IgD-negative memory B cell (primary cell): ENCODE results near the gene MAGI2. TPM values are rescaled to one million over a fixed set of nuclear protein-coding genes. Genes with fewer than 3 reads are reported as not detected.

Source experiments
- H3K27ac Mint-ChIP-seq, 3 donors: one replicate each; pipeline ENCODE4 v1.8.0; 2020 to 2022; ENCODE audit warnings: mild to moderate bottlenecking in 3 of 3, mixed read lengths in 3 of 3, moderate library complexity in 1 of 3
- H3K27me3 Mint-ChIP-seq: one replicate; pipeline ENCODE4 v1.8.0; 2021; ENCODE audit warnings: mixed read lengths
- H3K36me3 Mint-ChIP-seq: one replicate; pipeline ENCODE4 v1.8.0; 2020; ENCODE audit warnings: mild to moderate bottlenecking, mixed read lengths
- H3K4me1 Mint-ChIP-seq, 3 donors: one replicate each; pipeline ENCODE4 v1.8.0; 2020 to 2022; ENCODE audit warnings: mixed read lengths in 3 of 3, mild to moderate bottlenecking in 1 of 3
- H3K4me3 Mint-ChIP-seq, 4 donors: one replicate each; pipeline ENCODE4 v1.8.0; 2020 to 2022; ENCODE audit warnings: mild to moderate bottlenecking in 4 of 4, mixed read lengths in 4 of 4, moderate library complexity in 3 of 4
- H3K9me3 Mint-ChIP-seq, 3 donors: one replicate each; pipeline ENCODE4 v1.8.0; 2020 to 2021; ENCODE audit warnings: mixed read lengths in 3 of 3, mild to moderate bottlenecking in 1 of 3
- polyA plus RNA-seq: library from polyadenylated mRNA; unstranded; fragments of 300-500 nt; fragmentation: Illumina TruSeq; gene quantifications from one replicate; pipeline ENCODE4 v1.2.3, GENCODE V29; 2021

MAGI2 gene
- polyA plus RNA-seq, 1 donor from 2014 or later: not detected

DNA sequence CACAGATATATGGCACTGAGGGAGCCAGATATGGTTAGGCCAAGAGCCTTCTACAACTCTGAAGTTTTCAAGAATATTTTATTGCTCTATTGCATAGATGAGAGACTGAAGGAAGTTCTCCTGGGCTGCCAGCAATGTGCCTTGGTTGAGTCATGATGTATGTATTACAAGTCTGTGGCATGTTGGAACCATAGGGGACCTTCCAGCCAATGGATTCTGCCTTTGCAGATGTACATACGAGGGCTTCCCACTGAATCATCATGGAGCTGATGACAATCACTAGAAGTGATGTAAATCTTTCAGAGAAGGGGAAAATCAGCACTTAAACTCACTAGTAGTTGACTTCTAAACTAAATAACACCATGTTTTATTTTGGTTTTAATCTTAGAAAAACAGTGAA is 1235.4 kb downstream of the MAGI2 start:
- Mint-ChIP-seq H3K9me3 (no peaks in the 10 kb centered on the region), H3K36me3 (peaks cover 1% of the 10 kb centered on the region), H3K27ac (no peak overlapping the region), H3K4me1 (no peaks in the 10 kb centered on the region), H3K4me3 (no peak overlapping the region), H3K27me3 (peaks cover 11% of the 10 kb centered on the region)

DNA sequence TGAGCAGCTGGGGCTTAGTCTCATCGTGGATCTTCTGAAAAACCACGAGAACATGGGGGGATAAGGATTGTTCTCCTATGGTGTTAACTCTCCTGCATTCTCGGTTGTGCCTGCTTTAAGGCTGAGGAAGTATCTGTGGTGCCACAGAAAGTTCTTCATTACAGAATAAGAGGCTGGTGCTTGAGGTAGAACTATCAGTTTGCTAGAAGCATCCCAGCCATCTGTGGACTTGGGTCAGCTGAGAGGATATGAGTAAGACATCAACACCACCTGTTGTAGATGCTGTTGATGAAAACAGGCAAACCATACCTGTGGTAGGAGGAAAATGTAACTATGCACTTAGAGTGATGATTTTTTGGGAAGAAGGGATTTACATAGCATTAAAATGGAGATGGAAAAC is 1238.3 kb downstream of the MAGI2 start:
- no peaks in the 10 kb centered on the region for H3K9me3 Mint-ChIP-seq
- no peak overlapping the region for H3K4me3 Mint-ChIP-seq
- H3K36me3 Mint-ChIP-seq: no peaks in the 10 kb centered on the region
- no peak overlapping the region for H3K27ac Mint-ChIP-seq
- no peaks in the 10 kb centered on the region for H3K4me1 Mint-ChIP-seq
- H3K27me3 Mint-ChIP-seq: peaks cover 7% of the 10 kb centered on the region

DNA sequence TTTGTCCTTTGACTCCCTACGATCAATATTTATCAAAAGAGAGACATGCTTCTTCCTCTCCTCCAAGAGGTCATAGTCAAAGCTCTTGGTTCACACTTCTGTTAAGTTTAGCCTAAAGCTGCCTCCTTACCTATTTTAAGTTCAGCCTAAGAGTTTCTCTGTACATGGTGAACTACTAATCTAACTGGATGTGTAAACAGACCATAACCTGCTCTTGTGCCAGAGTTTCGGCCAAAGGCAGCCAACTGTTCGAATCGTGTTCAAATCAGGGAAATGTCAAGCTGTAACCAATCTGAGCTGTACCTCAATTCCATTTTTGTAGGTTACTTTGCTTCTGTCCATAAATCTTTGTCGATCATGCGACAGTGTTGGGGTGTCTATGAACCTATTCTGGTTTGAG is 1240.1 kb downstream of the MAGI2 start:
- H3K9me3 Mint-ChIP-seq: no peaks in the 10 kb centered on the region
- peaks cover 3% of the 10 kb centered on the region for H3K27me3 Mint-ChIP-seq
- no peaks in the 10 kb centered on the region for H3K36me3 Mint-ChIP-seq
- H3K4me3 Mint-ChIP-seq: no peak overlapping the region
- no peak overlapping the region for H3K27ac Mint-ChIP-seq
- H3K4me1 Mint-ChIP-seq: no peaks in the 10 kb centered on the region

DNA sequence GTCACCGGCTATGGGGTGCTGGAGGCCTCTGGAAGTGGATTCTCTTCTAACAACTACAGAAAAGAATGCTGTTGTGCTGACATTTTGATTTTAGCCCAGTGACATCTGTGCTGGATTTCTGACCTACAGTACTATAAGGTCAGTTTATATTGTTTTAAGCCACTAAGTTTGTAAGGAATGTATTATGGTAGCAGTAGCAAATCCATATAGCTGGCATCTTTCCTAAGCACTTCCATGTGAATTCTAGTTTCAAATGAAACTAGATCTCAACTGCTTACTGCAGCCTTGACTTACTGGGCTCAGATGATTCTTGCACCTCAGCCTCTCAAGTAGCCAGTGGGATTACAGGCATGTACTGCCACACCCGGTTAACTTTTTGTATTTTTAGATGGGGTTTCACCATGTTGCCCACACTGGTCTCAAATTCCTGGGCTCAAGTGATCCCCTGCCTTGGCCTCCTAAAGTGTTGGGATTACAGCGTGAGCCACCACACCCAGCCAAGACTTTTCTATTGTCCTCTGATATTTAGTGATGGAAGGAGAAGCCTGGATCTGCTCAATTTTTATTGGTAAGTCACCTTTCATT is 1240.9 kb downstream of the MAGI2 start:
- H3K36me3 Mint-ChIP-seq: no peaks in the 10 kb centered on the region
- peaks cover 0 to 1% (median 0%) of the 10 kb centered on the region in 3 donors for H3K9me3 Mint-ChIP-seq
- H3K27me3 Mint-ChIP-seq: peaks cover 5% of the 10 kb centered on the region
- peak overlapping the region in 1 of 3 donors; percentile 36 for H3K27ac Mint-ChIP-seq
- no peak overlapping the region for H3K4me3 Mint-ChIP-seq
- no peaks in the 10 kb centered on the region for H3K4me1 Mint-ChIP-seq

DNA sequence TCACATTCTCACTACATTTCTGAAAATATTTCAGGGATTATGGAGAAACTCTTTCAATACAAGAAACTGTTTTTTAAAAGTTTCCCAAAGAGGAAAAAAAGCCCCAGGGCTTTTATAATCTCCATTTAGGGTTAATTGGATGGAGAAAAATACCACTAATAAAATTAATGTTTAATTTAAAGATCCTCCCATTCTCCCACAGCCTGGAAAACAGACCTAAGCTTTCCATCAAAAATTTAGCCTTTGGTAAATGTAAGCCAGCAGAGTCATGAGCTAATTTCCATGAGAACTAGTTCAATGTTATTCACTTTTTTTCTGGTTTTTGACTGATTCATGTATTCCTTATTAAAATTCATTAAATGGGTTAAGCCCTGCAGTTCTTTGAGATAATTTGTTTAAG is 1246.2 kb downstream of the MAGI2 start:
- no peak overlapping the region for H3K27ac Mint-ChIP-seq
- H3K4me1 Mint-ChIP-seq: no peaks in the 10 kb centered on the region
- H3K4me3 Mint-ChIP-seq: no peak overlapping the region
- H3K9me3 Mint-ChIP-seq: peaks cover 0 to 4% (median 0%) of the 10 kb centered on the region in 3 donors
- no peaks in the 10 kb centered on the region for H3K36me3 Mint-ChIP-seq
- peaks cover 3% of the 10 kb centered on the region for H3K27me3 Mint-ChIP-seq

DNA sequence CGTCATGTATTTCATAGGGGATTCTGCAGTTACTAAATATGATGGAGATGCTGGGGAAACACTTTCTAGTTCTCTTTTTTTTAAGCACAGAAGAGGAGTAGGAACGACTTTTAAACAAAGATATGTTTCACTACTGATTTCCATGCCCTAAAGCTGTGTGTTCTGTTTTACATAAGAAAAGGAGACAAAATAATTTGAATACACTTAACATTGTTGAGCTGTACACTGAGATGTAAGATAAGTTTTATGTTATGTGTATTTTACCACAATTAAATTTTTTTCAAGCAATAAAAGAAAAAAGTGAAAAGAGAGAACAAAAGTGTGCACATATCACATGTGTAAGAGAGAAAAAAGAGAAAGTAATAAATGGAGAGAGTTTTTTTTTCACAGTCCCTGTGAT is 1246.7 kb downstream of the MAGI2 start:
- Mint-ChIP-seq H3K4me3 (no peak overlapping the region), H3K9me3 (peaks cover 0 to 4% (median 0%) of the 10 kb centered on the region in 3 donors), H3K4me1 (no peaks in the 10 kb centered on the region), H3K27ac (no peak overlapping the region), H3K27me3 (peaks cover 3% of the 10 kb centered on the region), H3K36me3 (no peaks in the 10 kb centered on the region)

DNA sequence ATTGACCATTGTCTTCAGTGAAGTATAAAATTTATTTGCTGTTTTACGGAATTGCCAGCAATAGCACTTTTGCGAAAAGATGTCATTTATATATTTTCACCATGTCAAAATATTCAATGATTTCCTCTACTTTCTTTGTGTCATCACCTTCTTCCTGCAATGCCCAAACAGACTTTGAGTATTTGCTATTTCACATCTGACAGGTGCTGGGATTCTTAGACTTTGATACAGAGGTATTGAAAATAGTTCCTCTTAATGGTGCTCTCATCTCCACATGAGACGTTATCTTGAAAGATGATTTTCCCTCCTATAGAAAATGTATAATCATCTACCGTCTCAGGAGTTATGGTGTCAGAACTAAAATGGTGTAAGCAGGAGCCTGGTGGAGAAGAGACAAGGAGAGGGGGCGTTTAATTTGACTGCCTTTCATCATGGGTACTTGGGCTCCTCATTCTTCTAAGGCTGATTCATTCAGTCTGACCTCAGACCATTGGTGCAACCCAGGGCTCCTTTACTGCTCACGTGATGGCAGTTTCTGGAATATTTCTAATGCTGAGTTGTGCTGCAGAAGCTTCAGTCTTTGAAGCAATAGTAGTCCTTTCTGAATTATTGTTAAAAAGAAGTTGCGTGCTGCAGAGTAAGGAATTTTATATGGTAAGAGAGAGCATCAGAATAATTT is 1250.3 kb downstream of the MAGI2 start:
- H3K27ac Mint-ChIP-seq: no peak overlapping the region
- H3K4me1 Mint-ChIP-seq: no peaks in the 10 kb centered on the region
- peaks cover 0 to 5% (median 0%) of the 10 kb centered on the region in 3 donors for H3K9me3 Mint-ChIP-seq
- no peaks in the 10 kb centered on the region for H3K36me3 Mint-ChIP-seq
- H3K27me3 Mint-ChIP-seq: peaks cover 3% of the 10 kb centered on the region
- H3K4me3 Mint-ChIP-seq: no peak overlapping the region

DNA sequence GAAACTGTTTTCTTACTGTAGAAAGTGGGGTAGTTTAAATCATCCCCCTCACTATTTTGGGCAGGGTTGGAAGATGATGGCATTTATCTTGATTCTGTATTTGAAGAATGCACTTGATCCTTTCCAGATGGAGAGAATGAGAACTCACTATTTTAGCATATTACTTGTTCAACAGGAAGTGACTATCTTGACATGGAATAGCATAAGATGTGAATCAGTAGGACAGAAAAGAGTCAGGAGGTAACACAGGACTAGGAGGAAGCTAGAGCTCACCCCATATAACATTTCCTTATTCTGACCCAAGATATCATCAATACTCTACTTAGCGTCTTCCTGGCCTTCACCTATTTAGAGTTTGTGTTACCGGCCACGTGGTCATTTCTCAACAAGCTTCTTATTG is 1254.7 kb downstream of the MAGI2 start:
- Mint-ChIP-seq H3K36me3 (no peaks in the 10 kb centered on the region), H3K4me1 (no peaks in the 10 kb centered on the region), H3K27ac (no peak overlapping the region), H3K9me3 (peaks cover 0 to 2% (median 0%) of the 10 kb centered on the region in 3 donors), H3K27me3 (peaks cover 2% of the 10 kb centered on the region), H3K4me3 (no peak overlapping the region)

DNA sequence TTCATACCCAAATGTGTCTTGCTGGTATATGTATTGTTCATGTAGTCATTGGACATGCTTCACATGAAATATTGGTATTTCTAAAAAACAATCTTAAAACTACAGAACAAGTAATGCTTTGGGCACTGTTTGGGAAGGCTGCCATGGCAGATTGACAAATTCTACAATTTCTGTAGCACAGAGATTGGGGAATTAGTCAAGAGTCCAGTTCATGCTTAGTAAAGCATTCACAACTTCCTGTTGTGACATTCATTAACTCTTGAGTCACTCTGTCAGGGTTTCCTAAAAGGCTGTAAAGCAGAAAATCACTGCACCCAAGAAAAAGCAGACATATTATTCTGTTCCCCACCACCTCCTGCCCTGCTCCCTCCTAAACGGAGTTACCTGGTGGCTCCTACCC is 1256.0 kb downstream of the MAGI2 start:
- H3K4me1 Mint-ChIP-seq: no peaks in the 10 kb centered on the region
- peaks cover 0 to 3% (median 0%) of the 10 kb centered on the region in 3 donors for H3K9me3 Mint-ChIP-seq
- no peak overlapping the region for H3K27ac Mint-ChIP-seq
- H3K4me3 Mint-ChIP-seq: no peak overlapping the region
- peaks cover 2% of the 10 kb centered on the region for H3K27me3 Mint-ChIP-seq
- no peaks in the 10 kb centered on the region for H3K36me3 Mint-ChIP-seq

DNA sequence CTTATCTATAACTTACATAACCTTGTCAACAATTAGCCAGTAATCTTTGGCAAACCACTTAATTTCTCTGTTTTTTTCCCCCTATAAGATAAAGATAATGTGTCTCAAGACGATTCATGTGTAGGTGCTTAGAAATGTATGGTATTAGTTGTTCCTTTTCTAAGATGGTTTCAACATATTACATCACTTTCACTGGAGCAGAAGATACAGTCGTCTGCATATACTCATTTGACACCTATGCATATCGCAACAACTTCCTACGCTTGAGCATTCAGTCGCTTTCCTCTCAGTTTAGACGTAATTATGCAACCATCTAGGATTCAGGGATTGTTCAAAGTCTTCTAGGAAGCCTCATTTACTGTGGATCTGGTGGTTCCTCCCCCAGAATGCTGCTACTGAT is 1258.2 kb downstream of the MAGI2 start:
- Mint-ChIP-seq H3K27ac (no peak overlapping the region), H3K4me3 (no peak overlapping the region), H3K4me1 (no peaks in the 10 kb centered on the region), H3K36me3 (no peaks in the 10 kb centered on the region), H3K27me3 (peaks cover 6% of the 10 kb centered on the region), H3K9me3 (peaks cover 0 to 3% (median 0%) of the 10 kb centered on the region in 3 donors)

DNA sequence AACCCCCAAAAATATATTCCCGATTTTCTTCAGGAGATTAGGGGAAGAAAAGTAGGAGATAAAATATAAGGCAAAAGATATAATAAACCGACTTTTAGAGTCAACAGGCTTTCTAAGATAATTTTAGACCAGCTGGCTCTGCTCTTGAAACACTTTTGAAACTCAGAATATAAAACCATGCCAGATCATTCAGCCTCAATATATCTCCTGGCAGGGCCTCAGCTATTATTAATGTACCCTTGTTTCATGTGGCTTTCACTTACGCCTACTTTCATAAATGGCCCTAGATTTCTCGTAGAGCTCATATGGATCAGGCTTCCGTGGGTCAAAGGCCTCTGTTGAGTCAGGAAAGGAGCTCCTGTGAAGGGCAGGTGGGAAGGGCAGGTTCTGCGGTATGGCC is 1258.9 kb downstream of the MAGI2 start:
- Mint-ChIP-seq H3K27me3 (peaks cover 6% of the 10 kb centered on the region), H3K36me3 (no peaks in the 10 kb centered on the region), H3K4me3 (no peak overlapping the region), H3K27ac (no peak overlapping the region), H3K9me3 (peaks cover 0 to 3% (median 0%) of the 10 kb centered on the region in 3 donors), H3K4me1 (no peaks in the 10 kb centered on the region)

DNA sequence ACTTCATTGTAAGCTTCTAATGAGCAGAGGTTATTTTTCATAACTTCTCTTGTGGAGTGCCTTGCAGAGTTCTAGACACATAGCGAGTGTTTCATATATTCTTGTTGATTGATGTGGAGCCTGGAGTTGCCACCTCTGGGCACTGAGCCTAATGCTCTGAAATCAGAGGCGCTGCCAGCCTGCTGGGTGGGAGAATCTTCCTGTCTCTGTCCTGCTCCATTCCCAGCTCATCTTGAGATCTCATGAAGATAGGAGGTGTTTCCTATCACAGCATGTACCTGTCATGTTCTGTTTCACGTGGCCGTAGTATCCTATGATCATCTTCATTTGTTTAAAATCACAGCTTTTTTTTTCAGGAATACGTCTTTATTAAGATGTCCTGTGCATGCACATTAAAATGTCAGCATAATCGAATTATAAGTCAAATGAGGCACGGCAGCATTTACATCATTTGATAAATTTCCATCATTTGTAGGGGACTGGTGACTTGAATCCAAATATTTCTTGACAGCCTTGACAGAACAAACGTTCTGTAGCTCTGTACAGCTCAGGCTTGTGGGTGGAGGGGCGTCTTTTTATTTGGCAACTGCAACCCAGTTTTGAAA is 1261.9 kb downstream of the MAGI2 start:
- peaks cover 0 to 1% (median 0%) of the 10 kb centered on the region in 3 donors for H3K9me3 Mint-ChIP-seq
- no peak overlapping the region for H3K4me3 Mint-ChIP-seq

DNA sequence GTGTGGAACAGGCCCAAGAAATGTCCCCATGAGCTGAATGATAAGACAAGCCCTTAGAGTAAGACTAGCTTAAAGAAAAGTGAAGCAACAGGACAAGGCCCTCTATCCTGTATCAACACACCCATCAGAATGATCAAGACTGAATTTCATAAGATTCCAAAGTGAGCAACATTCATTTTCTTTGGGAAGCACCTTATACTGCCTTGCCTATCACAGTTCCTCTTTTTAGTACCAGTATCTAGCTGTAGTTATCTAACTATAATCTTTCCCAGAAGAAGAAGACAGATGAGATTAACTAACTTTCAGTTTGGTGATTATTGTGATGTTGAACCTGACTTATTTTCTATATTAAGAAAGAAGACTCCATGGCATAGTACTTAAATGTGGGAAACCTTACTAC is 1263.7 kb downstream of the MAGI2 start:
- H3K36me3 Mint-ChIP-seq: no peaks in the 10 kb centered on the region
- H3K9me3 Mint-ChIP-seq: peaks cover 0 to 1% (median 0%) of the 10 kb centered on the region in 3 donors
- peaks cover 6% of the 10 kb centered on the region for H3K27me3 Mint-ChIP-seq
- H3K4me1 Mint-ChIP-seq: peaks cover 0 to 2% (median 0%) of the 10 kb centered on the region in 3 donors
- H3K27ac Mint-ChIP-seq: no peak overlapping the region
- H3K4me3 Mint-ChIP-seq: no peak overlapping the region

More for the DNA sequence above, 1261.9 kb downstream of the MAGI2 start:
- H3K36me3 Mint-ChIP-seq: no peaks in the 10 kb centered on the region
- H3K27ac Mint-ChIP-seq: no peak overlapping the region
- peaks cover 0 to 2% (median 0%) of the 10 kb centered on the region in 3 donors for H3K4me1 Mint-ChIP-seq
- peaks cover 6% of the 10 kb centered on the region for H3K27me3 Mint-ChIP-seq

DNA sequence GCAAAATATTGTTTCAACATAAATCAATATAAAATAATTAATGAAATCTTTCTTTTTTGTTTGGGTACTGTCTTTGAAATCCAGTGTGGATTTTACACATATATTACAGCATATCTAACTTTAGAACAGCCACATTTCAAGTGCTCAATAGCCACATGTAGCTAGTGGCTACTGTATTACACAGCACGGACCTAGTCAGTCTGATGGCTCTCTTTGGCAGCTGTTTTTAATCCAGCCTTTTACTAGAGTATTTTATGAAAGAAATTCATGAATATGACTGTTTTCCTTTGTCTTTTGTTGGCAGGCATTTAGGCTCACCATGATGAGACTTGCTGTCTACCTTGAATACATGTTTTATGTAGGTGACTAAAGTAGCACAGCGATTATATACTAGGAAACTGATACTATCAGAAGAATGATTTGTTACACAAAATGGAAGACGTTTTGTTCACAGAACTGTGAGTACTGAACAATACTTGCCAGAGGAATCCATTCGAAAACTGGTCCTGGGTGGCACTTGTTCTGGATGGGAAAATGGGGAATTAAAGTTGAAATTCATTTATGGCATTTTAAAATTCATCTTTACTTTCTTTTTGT is 1268.2 kb downstream of the MAGI2 start:
- peaks cover 0 to 2% (median 0%) of the 10 kb centered on the region in 3 donors for H3K4me1 Mint-ChIP-seq
- H3K36me3 Mint-ChIP-seq: no peaks in the 10 kb centered on the region
- H3K9me3 Mint-ChIP-seq: no peaks in the 10 kb centered on the region
- H3K27me3 Mint-ChIP-seq: no peaks in the 10 kb centered on the region
- no peak overlapping the region for H3K4me3 Mint-ChIP-seq
- H3K27ac Mint-ChIP-seq: no peak overlapping the region

DNA sequence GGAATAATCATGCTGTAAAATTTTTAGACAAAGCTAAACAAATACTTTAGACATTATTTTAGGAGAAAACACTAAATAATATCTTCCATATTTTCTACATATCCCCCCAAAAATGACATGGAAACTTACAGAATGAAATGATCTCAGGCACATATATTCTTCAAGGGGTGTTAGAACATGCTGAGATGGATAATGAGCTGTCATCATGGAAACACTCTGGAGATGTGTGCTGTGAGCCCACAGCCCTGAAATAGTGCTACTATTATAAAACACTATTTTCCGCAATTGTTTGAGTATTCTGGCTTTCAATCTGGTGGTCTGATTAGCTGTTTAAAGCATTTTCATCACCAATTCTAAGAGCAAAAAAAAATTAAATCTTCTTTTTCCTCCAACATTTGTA is 1269.2 kb downstream of the MAGI2 start:
- Mint-ChIP-seq H3K27me3 (no peaks in the 10 kb centered on the region), H3K27ac (no peak overlapping the region), H3K36me3 (no peaks in the 10 kb centered on the region), H3K4me3 (no peak overlapping the region), H3K4me1 (peaks cover 0 to 2% (median 0%) of the 10 kb centered on the region in 3 donors), H3K9me3 (no peaks in the 10 kb centered on the region)
